Vagina (tissue), 2 donors: Measurements from ENCODE around the gene CNKSR2. TPM values are rescaled to one million over a fixed set of nuclear protein-coding genes. Genes with fewer than 3 reads are reported as not detected.

Source experiments
- DNase-seq, 2 donors: peaks; one replicate each; pipeline ENCODE4 v3.0.0-alpha.2; 2017; ENCODE audit errors: extremely low spot score in 2 of 2
- H3K27ac ChIP-seq: fragments of 200-600 bp; sonication (generic); one replicate; pipeline ENCODE4 v1.5.1; 2019
- H3K27me3 ChIP-seq: fragments of 200-600 bp; sonication (generic); one replicate; pipeline ENCODE4 v1.5.1; 2019
- H3K36me3 ChIP-seq, 2 donors: fragments of 200-600 bp; sonication (generic); one replicate each; pipeline ENCODE4 v1.5.1; 2017 to 2019
- H3K4me1 ChIP-seq: fragments of 200-600 bp; sonication (generic); one replicate; pipeline ENCODE4 v1.5.1; 2019
- H3K4me3 ChIP-seq, 2 donors: fragments of 200-600 bp; sonication (generic); 1 replicate in 1 of 2; 2 replicates in 1 of 2; pipeline ENCODE4 v1.5.1; 2016 to 2019
- H3K9me3 ChIP-seq: fragments of 200-600 bp; sonication (generic); one replicate; pipeline ENCODE4 v1.5.1; 2019
- POLR2A ChIP-seq, 2 donors: fragments of 450-650 bp; IDR thresholded peaks; one replicate each; pipeline ENCODE4 v1.6.1; 2017; ENCODE audit warnings: antibody characterized with exemption in 2 of 2, mild to moderate bottlenecking in 2 of 2, moderate library complexity in 2 of 2
- POLR2AphosphoS5 ChIP-seq, 2 donors: sonication (generic); formaldehyde crosslinking; IDR thresholded peaks; one replicate each; pipeline ENCODE4 v1.9.0; 2017; ENCODE audit warnings: antibody characterized with exemption in 2 of 2, mild to moderate bottlenecking in 2 of 2, low read depth in 1 of 2; ENCODE audit not compliant: insufficient read depth in 1 of 2
- intact Hi-C: fragments of 100-400 bp; cut with DNase I; formaldehyde crosslinking; loops from one replicate; pipeline ENCODE4 v1.15.1; 2023
- total RNA-seq: library from RNA; depleted of rRNA; stranded (reverse); fragments of >200 nt; gene quantifications from one replicate; pipeline ENCODE4 v1.2.3, GENCODE V29; 2016
- TF ChIP-seq, protein P1 (sequence below), 3 experiments: fragments of 450-650 bp in 2 of 3; fragments of 200-600 bp in 1 of 3; sonication (generic) in 1 of 3; IDR thresholded peaks; one replicate each; pipeline ENCODE4 v1.5.1; 2017 to 2019; ENCODE audit warnings: antibody characterized with exemption in 3 of 3, mild to moderate bottlenecking in 2 of 3, moderate library complexity in 2 of 3

Gene CNKSR2
- total RNA-seq, 1 donor from 2014 or later: 4.2 TPM

DNA sequence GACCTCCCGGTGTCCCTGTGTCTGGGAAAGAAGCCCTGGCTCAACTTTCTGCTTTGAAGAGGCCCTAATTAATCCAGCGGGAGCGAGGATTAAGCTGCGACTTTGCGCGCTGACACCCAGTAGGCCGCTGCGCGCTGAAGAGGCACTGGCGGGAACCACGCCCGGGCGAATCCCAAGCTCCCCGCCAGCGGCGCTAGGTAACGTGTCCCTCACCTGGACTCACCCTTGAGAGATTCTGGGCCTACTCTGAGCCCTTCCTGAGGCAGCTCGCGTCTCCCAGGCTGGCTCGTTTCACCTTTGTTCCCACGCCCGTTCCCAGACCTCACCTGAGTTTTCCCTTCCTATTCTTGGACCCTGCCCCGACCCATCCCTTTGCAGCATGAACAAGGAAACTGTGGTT lies 284.5 kb downstream of the CNKSR2 start:
- H3K27me3 ChIP-seq: no peaks in the 10 kb centered on the region
- H3K27ac ChIP-seq: no peak overlapping the region
- TF ChIP-seq POLR2A (IDR thresholded peaks at IDR 0.05) (no peak), POLR2AphosphoS5 (IDR thresholded peaks at IDR 0.05; ENCODE audit: insufficient read depth in 1 of 2, low read depth in 1 of 2) (no peak)
- TF ChIP-seq, protein P1, sequence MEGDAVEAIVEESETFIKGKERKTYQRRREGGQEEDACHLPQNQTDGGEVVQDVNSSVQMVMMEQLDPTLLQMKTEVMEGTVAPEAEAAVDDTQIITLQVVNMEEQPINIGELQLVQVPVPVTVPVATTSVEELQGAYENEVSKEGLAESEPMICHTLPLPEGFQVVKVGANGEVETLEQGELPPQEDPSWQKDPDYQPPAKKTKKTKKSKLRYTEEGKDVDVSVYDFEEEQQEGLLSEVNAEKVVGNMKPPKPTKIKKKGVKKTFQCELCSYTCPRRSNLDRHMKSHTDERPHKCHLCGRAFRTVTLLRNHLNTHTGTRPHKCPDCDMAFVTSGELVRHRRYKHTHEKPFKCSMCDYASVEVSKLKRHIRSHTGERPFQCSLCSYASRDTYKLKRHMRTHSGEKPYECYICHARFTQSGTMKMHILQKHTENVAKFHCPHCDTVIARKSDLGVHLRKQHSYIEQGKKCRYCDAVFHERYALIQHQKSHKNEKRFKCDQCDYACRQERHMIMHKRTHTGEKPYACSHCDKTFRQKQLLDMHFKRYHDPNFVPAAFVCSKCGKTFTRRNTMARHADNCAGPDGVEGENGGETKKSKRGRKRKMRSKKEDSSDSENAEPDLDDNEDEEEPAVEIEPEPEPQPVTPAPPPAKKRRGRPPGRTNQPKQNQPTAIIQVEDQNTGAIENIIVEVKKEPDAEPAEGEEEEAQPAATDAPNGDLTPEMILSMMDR (IDR thresholded peaks at IDR 0.05): no peak
- H3K4me1 ChIP-seq: no peaks in the 10 kb centered on the region
- no peaks in the 10 kb centered on the region for H3K36me3 ChIP-seq
- intact Hi-C loops: no loop called here
- DNase-seq: no peak
- no peaks in the 10 kb centered on the region for H3K9me3 ChIP-seq
- H3K4me3 ChIP-seq: peak overlapping the region; percentile 17 to 21

DNA sequence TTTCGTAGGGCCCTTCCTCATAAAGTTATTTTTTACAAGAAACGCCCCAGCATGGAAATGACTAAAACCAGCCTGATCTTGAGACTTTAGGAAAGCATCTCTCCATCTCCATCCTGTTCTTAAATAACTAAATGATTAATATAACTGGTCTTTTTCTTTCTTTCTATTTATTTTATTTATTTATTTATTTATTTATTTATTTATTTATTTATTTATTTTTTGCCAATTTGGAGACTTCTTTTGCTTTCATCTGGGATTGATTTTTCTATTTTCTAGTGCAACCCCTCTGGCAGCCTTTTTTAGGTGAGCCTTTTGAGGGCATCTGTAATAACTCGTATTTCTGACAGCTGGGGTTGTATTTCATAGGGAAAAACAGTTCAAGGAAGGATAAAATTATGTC lies 285.1 kb downstream of the CNKSR2 start:
- Histone ChIP-seq H3K36me3 (no peaks in the 10 kb centered on the region), H3K4me3 (no peak overlapping the region), H3K27me3 (no peaks in the 10 kb centered on the region), H3K9me3 (no peaks in the 10 kb centered on the region), H3K27ac (no peak overlapping the region), H3K4me1 (no peaks in the 10 kb centered on the region)
- intact Hi-C loops: no loop called here
- TF ChIP-seq POLR2AphosphoS5 (IDR thresholded peaks at IDR 0.05; ENCODE audit: insufficient read depth in 1 of 2, low read depth in 1 of 2): no peak
- TF ChIP-seq, protein P1 (IDR thresholded peaks at IDR 0.05): no peak
- no peak for TF ChIP-seq POLR2A (IDR thresholded peaks at IDR 0.05)
- DNase-seq: no peak

DNA sequence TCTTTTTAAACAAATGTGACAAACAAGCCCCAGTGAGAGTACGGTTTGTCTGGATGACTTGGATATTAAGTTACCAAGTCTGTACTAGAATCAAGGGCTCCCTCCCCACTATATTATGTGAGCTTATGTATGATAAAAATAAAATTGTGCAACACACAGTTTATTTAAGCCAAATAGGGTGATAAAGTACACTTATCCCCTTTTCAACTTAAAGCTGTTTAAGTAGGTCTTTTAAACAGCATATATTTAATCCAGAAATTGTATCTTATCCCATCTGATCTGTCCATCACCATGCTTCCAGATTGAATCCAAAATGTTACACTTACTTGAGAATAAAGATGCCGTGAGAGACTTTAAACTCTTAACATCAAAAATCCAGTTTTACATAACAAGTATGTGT lies 285.9 kb downstream of the CNKSR2 start:
- no peak for DNase-seq
- H3K27ac ChIP-seq: no peak overlapping the region
- intact Hi-C loops: no loop called here

DNA sequence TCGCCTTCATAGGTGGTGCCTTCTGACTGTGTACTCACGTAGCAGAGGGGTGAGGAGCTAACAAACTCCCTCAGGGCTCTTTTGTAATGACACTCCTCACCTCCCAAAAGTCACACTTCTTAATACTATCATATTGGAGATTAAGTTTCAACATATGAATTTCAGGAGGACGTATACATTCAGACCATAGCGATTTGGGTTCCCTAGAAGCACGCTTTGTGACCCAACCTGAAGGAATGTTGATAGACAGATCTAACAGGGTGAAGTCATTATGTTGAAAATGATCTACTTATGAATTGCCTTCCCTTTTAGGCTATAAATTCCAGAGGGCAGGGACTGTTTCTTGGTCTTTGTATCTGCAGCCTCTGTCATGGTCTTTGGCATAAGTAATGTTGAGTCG lies 287.1 kb downstream of the CNKSR2 start:
- no peak overlapping the region for H3K4me3 ChIP-seq
- no peak for DNase-seq
- intact Hi-C loops: no loop called here
- H3K27ac ChIP-seq: no peak overlapping the region
- no peaks in the 10 kb centered on the region for H3K27me3 ChIP-seq
- no peaks in the 10 kb centered on the region for H3K9me3 ChIP-seq
- TF ChIP-seq, protein P1 (IDR thresholded peaks at IDR 0.05): no peak
- TF ChIP-seq POLR2A (IDR thresholded peaks at IDR 0.05) (no peak), POLR2AphosphoS5 (IDR thresholded peaks at IDR 0.05; ENCODE audit: insufficient read depth in 1 of 2, low read depth in 1 of 2) (no peak)
- no peaks in the 10 kb centered on the region for H3K4me1 ChIP-seq
- no peaks in the 10 kb centered on the region for H3K36me3 ChIP-seq

More for the DNA sequence above, 285.9 kb downstream of the CNKSR2 start:
- Histone ChIP-seq H3K4me3 (no peak overlapping the region), H3K4me1 (no peaks in the 10 kb centered on the region), H3K9me3 (no peaks in the 10 kb centered on the region), H3K27me3 (no peaks in the 10 kb centered on the region), H3K36me3 (no peaks in the 10 kb centered on the region)
- TF ChIP-seq, protein P1 (IDR thresholded peaks at IDR 0.05): no peak
- TF ChIP-seq POLR2A (IDR thresholded peaks at IDR 0.05): no peak

DNA sequence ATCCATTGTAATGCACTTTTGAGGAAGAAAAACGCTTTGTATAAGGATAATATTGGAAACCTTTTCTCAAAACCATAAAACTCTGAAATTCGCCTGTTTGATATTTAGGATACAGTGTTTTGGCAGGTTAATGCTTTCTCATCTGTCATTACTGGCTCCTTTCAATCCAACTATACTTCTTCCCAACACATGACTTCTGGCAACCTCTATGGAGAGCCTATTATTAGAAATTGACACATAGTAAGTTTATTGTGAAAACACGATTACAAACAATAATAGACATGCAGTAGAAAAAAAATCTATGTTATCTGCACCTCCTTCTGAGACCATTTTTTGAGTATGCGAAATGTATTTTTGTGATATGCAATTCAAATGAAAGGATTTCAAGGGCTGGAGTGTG lies 288.5 kb downstream of the CNKSR2 start:
- no peak for TF ChIP-seq POLR2A (IDR thresholded peaks at IDR 0.05)
- TF ChIP-seq, protein P1 (IDR thresholded peaks at IDR 0.05): no peak
- no peak for TF ChIP-seq POLR2AphosphoS5 (IDR thresholded peaks at IDR 0.05; ENCODE audit: insufficient read depth in 1 of 2, low read depth in 1 of 2)
- intact Hi-C loops: no loop called here
- Histone ChIP-seq H3K9me3 (no peaks in the 10 kb centered on the region), H3K4me3 (no peak overlapping the region), H3K27me3 (no peaks in the 10 kb centered on the region), H3K27ac (no peak overlapping the region), H3K36me3 (no peaks in the 10 kb centered on the region), H3K4me1 (no peaks in the 10 kb centered on the region)
- DNase-seq: no peak
